Activated naive CD8-positive, alpha-beta T cell treated with anti-CD3 and anti-CD28 coated beads for 36 hours (primary cell): Measurements from ENCODE around the gene OTC. TPM values are rescaled to one million over a fixed set of nuclear protein-coding genes. Genes with fewer than 3 reads are reported as not detected.

Experiments used
- total RNA-seq, 2 experiments: library from RNA; stranded (reverse); gene quantifications; one replicate each; pipeline ENCODE4 v1.2.3, GENCODE V29; 2021

The OTC gene
- total RNA-seq, 2 experiments from 2014 or later = not detected

Other genes with a start within 250 kb of the OTC start
- gene SRPX, start 131.7 kb upstream of the OTC start, total RNA-seq = not detected
- gene RPGR, start 25.1 kb upstream of the OTC start, total RNA-seq = 10 to 100 TPM in 1 of 2 experiments, 1 to 10 TPM in 1; 9.4 to 10.0 TPM
- gene TSPAN7, start 208.9 kb downstream of the OTC start, total RNA-seq = under 1 TPM; 0.28 to 0.37 TPM